Measurements from ENCODE around the gene MAPKAPK5.

- TF ChIP-seq CTCF (IDR thresholded peaks at IDR 0.05; ENCODE audit: low read length): no peak
- TF ChIP-seq EZH2 (IDR thresholded peaks at IDR 0.05; ENCODE audit: borderline replicate concordance, low read length): no peak
These were observed 23.7 kb upstream of the MAPKAPK5 start for GRCh38 chr12:111818340-111818739.
